ENCODE results near the gene FXYD2. TPM values are rescaled to one million over a fixed set of nuclear protein-coding genes. Genes with fewer than 3 reads are reported as not detected.

The FXYD2 gene
- total and polyA plus RNA-seq, 2 of the 8 experiments (the other 6 are each of a cell fraction or from before 2014, with no cell fraction given), result 0.89 to 1.1 TPM

GRCh38 chr11:117786135-117786870 lies 38.2 kb downstream of the FXYD2 start:
- no peak overlapping the region for H3K23ac ChIP-seq (ENCODE audit: insufficient read length)
- no peak overlapping the region for H3K18ac ChIP-seq (ENCODE audit: extremely low read depth, low read length)
- no peak overlapping the region for H4K5ac ChIP-seq (ENCODE audit: insufficient read length, low read depth, low read length)
- H3K27ac ChIP-seq (ENCODE audit: low read depth, low read length), result no peak overlapping the region
- H3K4me2 ChIP-seq (ENCODE audit: insufficient read depth in 1 of 2, low read depth in 2 of 2, low read length in 2 of 2), result no peak overlapping the region
- H2AK5ac ChIP-seq (ENCODE audit: low read depth, low read length), result no peak overlapping the region
- no peak overlapping the region for H2BK120ac ChIP-seq (replicated peaks; ENCODE audit: low read depth, low read length)
- DNase-seq (ENCODE audit: low read depth in 1 of 2, low spot score in 2 of 2) (no peak), FAIRE-seq (no peak)
- H2AFZ ChIP-seq (ENCODE audit: low read length), result no peak overlapping the region
- H3K9me3 ChIP-seq (ENCODE audit: insufficient read depth in 2 of 2, low read depth in 1 of 2, low read length in 1 of 2), result no peaks in the 10 kb centered on the region
- no peak overlapping the region for H4K91ac ChIP-seq (replicated peaks; ENCODE audit: insufficient read length, low read length)
- H2BK5ac ChIP-seq (ENCODE audit: low read depth, low read length), result no peak overlapping the region
- H2BK12ac ChIP-seq (ENCODE audit: low read depth, low read length), result no peak overlapping the region
- no peaks in the 10 kb centered on the region for H3K79me1 ChIP-seq (ENCODE audit: low read depth, low read length)
- H3K14ac ChIP-seq (ENCODE audit: insufficient read length), result no peak overlapping the region
- no peak overlapping the region for H2BK15ac ChIP-seq (ENCODE audit: low read length)
- H4K8ac ChIP-seq (ENCODE audit: extremely low read depth, insufficient read depth, low read length), result no peak overlapping the region
- ChIA-PET CTCF (ENCODE audit: partially characterized antibody) (interaction anchor here (0.7 to 1.7 kb wide), 7 partner anchors 14 to 361 kb away, joined by 3 to 5 read pairs (median 3); no protein-coding TSS in a partner anchor), POLR2A (ENCODE audit: partially characterized antibody) (no interaction called here)
- H3K23me2 ChIP-seq (ENCODE audit: low read depth, low read length), result no peaks in the 10 kb centered on the region
- no peaks in the 10 kb centered on the region for H3K4me1 ChIP-seq (replicated peaks in 1 of 4; ENCODE audit: control insufficient read depth in 3 of 4, insufficient read depth in 4 of 4, low read length in 3 of 4)
- H3K9ac ChIP-seq (replicated peaks in 1 of 4; ENCODE audit: extremely low read depth in 1 of 4, low read depth in 3 of 4, low read length in 3 of 4), result no peak overlapping the region
- H3K4ac ChIP-seq (replicated peaks; ENCODE audit: insufficient read length, low read depth, low read length), result no peak overlapping the region
- WGBS, 2 experiments (ENCODE audit: extremely low coverage in 1 of 2, insufficient coverage in 1 of 2, insufficient read length in 1 of 2, insufficient replicate concordance in 2 of 2, low coverage in 1 of 2, low lambda C conversion rate in 2 of 2, missing lambda C conversion rate in 1 of 2), result 84% methylated on average over 13 of the region's 14 CpGs; no CpG with 5 or more reads in 1 of the 2 experiments
- peaks cover 0 to 2% (median under 1%) of the 10 kb centered on the region in 4 experiments; a peak in 1 of 7 replicates for H3K27me3 ChIP-seq (replicated peaks in 1 of 4; ENCODE audit: control insufficient read depth in 3 of 4, extremely low read depth in 1 of 4, insufficient read depth in 3 of 4, low read length in 3 of 4)
- H3K79me2 ChIP-seq (ENCODE audit: control insufficient read depth in 1 of 2, insufficient read depth in 2 of 2, low read length in 2 of 2), result no peaks in the 10 kb centered on the region
- no peaks in the 10 kb centered on the region for H3K36me3 ChIP-seq (ENCODE audit: control insufficient read depth in 2 of 4, insufficient read depth in 4 of 4, low read length in 3 of 4)
- no peak for TF ChIP-seq EZH2 (IDR thresholded peaks at IDR 0.05; ENCODE audit: low read depth, low read length, severe bottlenecking)
- no peak for TF ChIP-seq POLR2A (IDR thresholded peaks at IDR 0.05; ENCODE audit: control extremely low read depth in 1 of 2, low read depth in 2 of 2, low read length in 2 of 2)
- no peak overlapping the region for H3K4me3 ChIP-seq (ENCODE audit: extremely low read depth in 1 of 4, insufficient read depth in 2 of 4, low read depth in 3 of 4, low read length in 4 of 4)
- H2BK20ac ChIP-seq (ENCODE audit: low read length), result no peak overlapping the region
- H4K20me1 ChIP-seq (replicated peaks in 1 of 2; ENCODE audit: control insufficient read depth in 1 of 2, insufficient read depth in 2 of 2, low read length in 2 of 2), result no peaks in the 10 kb centered on the region
- H3K56ac ChIP-seq (replicated peaks; ENCODE audit: insufficient read length, low read depth, low read length), result no peak overlapping the region
